ENCODE measurements around the gene GHRH. TPM values are rescaled to one million over a fixed set of nuclear protein-coding genes. Genes with fewer than 3 reads are reported as not detected.

GHRH gene
- total and polyA plus RNA-seq, 2 of the 4 experiments (the other 2 are of a cell fraction) = not detected

DNA sequence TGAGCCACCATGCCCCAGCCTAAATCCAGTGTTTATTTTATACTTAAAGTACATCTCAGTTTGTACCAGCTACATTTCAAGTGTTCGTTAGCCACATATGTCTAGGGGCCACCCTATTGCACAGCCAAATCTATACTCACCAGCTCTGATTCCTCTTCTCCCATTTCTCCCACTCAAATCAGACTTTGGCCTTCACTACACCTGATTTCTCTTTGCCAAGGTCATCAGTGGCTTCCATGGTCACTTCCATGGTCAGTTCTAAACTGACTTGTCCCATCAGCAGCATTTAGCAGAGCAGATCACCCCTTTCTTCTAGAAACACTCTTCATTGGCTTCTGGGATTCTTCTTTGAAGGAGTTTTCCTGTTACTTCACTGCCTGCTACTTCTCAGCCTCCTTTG lies 14.1 kb downstream of the GHRH start:
- Histone ChIP-seq H3K9me3 (ENCODE audit: control insufficient read depth, insufficient read depth, low read length) (no peaks in the 10 kb centered on the region), H2BK15ac (ENCODE audit: low read depth, low read length) (no peak overlapping the region), H2AK9ac (replicated peaks; ENCODE audit: low read depth, low read length, poor library complexity) (no peak overlapping the region), H2AFZ (replicated peaks; ENCODE audit: low read length, poor library complexity) (no peak overlapping the region), H3K36me3 (ENCODE audit: control insufficient read depth, insufficient read depth, low read length) (peaks cover 12% of the 10 kb centered on the region), H4K20me1 (ENCODE audit: insufficient read depth, low read length) (no peaks in the 10 kb centered on the region), H4K8ac (ENCODE audit: low read depth in 2 of 2, low read length in 2 of 2) (no peak overlapping the region), H2BK120ac (ENCODE audit: low read depth, low read length) (no peak overlapping the region), H4K91ac (ENCODE audit: insufficient read depth, low read depth, low read length) (no peak overlapping the region), H3K27me3 (ENCODE audit: control insufficient read depth, insufficient read depth, low read length) (peaks cover 3% of the 10 kb centered on the region; the same call in 1 of the 2 replicates), H2AK5ac (ENCODE audit: low read depth, low read length) (no peak overlapping the region), H3K4me1 (ENCODE audit: control insufficient read depth, insufficient read depth, low read length) (peaks cover 1% of the 10 kb centered on the region; the same call in 1 of the 2 replicates), H2BK20ac (ENCODE audit: low read depth, low read length) (no peak overlapping the region), H3K9ac (ENCODE audit: low read depth, low read length) (no peak overlapping the region), H4K5ac (ENCODE audit: low read depth, low read length) (no peak overlapping the region), H3K56ac (ENCODE audit: extremely low read depth, insufficient read depth, low read length) (no peak overlapping the region), H3K79me1 (ENCODE audit: low read depth in 1 of 2, low read length in 2 of 2) (no peaks in the 10 kb centered on the region), H3K9me1 (ENCODE audit: insufficient read depth, low read length) (no peaks in the 10 kb centered on the region; the same call in 1 of the 2 replicates), H3K23ac (ENCODE audit: low read depth, low read length) (no peak overlapping the region; the same call in 1 of the 2 replicates), H3K4me3 (ENCODE audit: insufficient read depth, low read depth, low read length) (no peak overlapping the region), H3K18ac (ENCODE audit: low read depth, low read length) (no peak overlapping the region), H3K14ac (replicated peaks; ENCODE audit: low read depth, low read length) (no peak overlapping the region), H3K27ac (ENCODE audit: insufficient read depth, low read length) (no peak overlapping the region), H3K4ac (ENCODE audit: low read depth, low read length) (no peak overlapping the region), H2BK5ac (ENCODE audit: low read depth, low read length, poor library complexity, severe bottlenecking) (no peak overlapping the region), H3K4me2 (ENCODE audit: low read depth, low read length) (no peak overlapping the region)
- DNase-seq (no peak), ATAC-seq (ENCODE audit: low read depth) (peak; percentile 36)
- in situ Hi-C loops (cut with MboI; ENCODE audit: low sequenced_read_pairs) = no loop called here
- no TSS peak for BruUV-seq (replicated peaks)
- TF ChIP-seq CEBPB (IDR thresholded peaks at IDR 0.05; ENCODE audit: low read depth, low read length) (no peak), MAZ (IDR thresholded peaks at IDR 0.05; ENCODE audit: borderline replicate concordance, low read depth, low read length) (no peak), POLR2A (IDR thresholded peaks at IDR 0.05; ENCODE audit: low read depth, low read length) (no peak)
- TF ChIP-seq, protein P1, sequence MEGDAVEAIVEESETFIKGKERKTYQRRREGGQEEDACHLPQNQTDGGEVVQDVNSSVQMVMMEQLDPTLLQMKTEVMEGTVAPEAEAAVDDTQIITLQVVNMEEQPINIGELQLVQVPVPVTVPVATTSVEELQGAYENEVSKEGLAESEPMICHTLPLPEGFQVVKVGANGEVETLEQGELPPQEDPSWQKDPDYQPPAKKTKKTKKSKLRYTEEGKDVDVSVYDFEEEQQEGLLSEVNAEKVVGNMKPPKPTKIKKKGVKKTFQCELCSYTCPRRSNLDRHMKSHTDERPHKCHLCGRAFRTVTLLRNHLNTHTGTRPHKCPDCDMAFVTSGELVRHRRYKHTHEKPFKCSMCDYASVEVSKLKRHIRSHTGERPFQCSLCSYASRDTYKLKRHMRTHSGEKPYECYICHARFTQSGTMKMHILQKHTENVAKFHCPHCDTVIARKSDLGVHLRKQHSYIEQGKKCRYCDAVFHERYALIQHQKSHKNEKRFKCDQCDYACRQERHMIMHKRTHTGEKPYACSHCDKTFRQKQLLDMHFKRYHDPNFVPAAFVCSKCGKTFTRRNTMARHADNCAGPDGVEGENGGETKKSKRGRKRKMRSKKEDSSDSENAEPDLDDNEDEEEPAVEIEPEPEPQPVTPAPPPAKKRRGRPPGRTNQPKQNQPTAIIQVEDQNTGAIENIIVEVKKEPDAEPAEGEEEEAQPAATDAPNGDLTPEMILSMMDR (conservative IDR thresholded peaks at IDR 0.05; ENCODE audit: low read depth, low read length) = no peak
- WGBS, 2 experiments (ENCODE audit: extremely low coverage in 2 of 2, insufficient read length in 1 of 2) = 86% methylated on average over 1 of the region's 1 CpG; no CpG with 5 or more reads in 1 of the 2 experiments
- POLR2A ChIA-PET (ENCODE audit: unreplicated experiment) = no interaction called here
- dilution Hi-C loops (cut with HindIII; ENCODE audit: low sequenced_read_pairs, unreplicated experiment) = no loop called here
- CTCF ChIA-PET = interaction anchor here (1.0 kb wide), 1 partner anchor 28 kb away, joined by 5 read pairs; no protein-coding TSS in a partner anchor
- intact Hi-C loops (cut with micrococcal nuclease) = no loop called here

Measured in IMR-90 (cell line).